Testis (tissue), 5 donors: ENCODE measurements around the gene MECR. TPM values are rescaled to one million over a fixed set of nuclear protein-coding genes. Genes with fewer than 3 reads are reported as not detected.
A peak's percentile ranks its signal among the peaks of the same experiment; 100 is the strongest.

ENCODE experiments used
- DNase-seq: peaks from one replicate; pipeline ENCODE4 v3.0.0-alpha.2; 2019
- H3K27ac ChIP-seq, 2 donors: fragments of 200-600 bp; sonication (generic); one replicate each; pipeline ENCODE4 v1.5.1; 2019
- H3K27me3 ChIP-seq: fragments of 200-600 bp; sonication (generic); one replicate; pipeline ENCODE4 v1.5.1; 2019
- H3K36me3 ChIP-seq: fragments of 200-600 bp; sonication (generic); one replicate; pipeline ENCODE4 v1.5.1; 2017; ENCODE audit warnings: low read depth; ENCODE audit errors: missing control alignments
- H3K4me1 ChIP-seq: fragments of 200-600 bp; sonication (generic); one replicate; pipeline ENCODE4 v1.5.1; 2019
- H3K4me3 ChIP-seq, 2 donors: fragments of 200-600 bp; sonication (generic); one replicate each; pipeline ENCODE4 v1.5.1; 2017 to 2019
- H3K9me3 ChIP-seq: fragments of 200-600 bp; sonication (generic); one replicate; pipeline ENCODE4 v1.5.1; 2017
- POLR2A ChIP-seq: fragments of 450-650 bp; IDR thresholded peaks from one replicate; pipeline ENCODE4 v1.6.1; 2017; ENCODE audit warnings: antibody characterized with exemption, mild to moderate bottlenecking, moderate library complexity
- WGBS, 2 donors: methylation state at CpG; one replicate each; pipeline ENCODE4 v1.1.5; 2018; 5-methylcytosine and 5-hydroxymethylcytosine counted together
- intact Hi-C: fragments of 100-400 bp; cut with DNase I; formaldehyde crosslinking; loops from one replicate; pipeline ENCODE4 v1.15.1; 2023; ENCODE audit warnings: low total_unique reads
- long read RNA-seq, 2 donors: transcript quantifications; one replicate each; lab custom pipeline, GENCODE V29; 2026
- polyA plus RNA-seq: library from polyadenylated mRNA; stranded (reverse); fragments of 350-450 nt; fragmentation: Illumina TruSeq; extraction: RNeasy Lipid Tissue Mini Kit (QIAGEN cat#74804); gene quantifications from one replicate; pipeline ENCODE4 v1.2.3, GENCODE V29; 2014; ENCODE audit warnings: low read depth, low replicate concordance; ENCODE audit not compliant: insufficient read depth
- total RNA-seq, 2 donors: library from RNA; depleted of rRNA; stranded (reverse); fragments of >200 nt; gene quantifications; one replicate each; pipeline ENCODE4 v1.2.3, GENCODE V29; 2016
- TF ChIP-seq, protein P1 (sequence below), 3 experiments: fragments of 450-650 bp in 2 of 3; fragments of 200-600 bp in 1 of 3; sonication (generic) in 1 of 3; IDR thresholded peaks; one replicate each; pipeline ENCODE4 v1.5.1; 2016 to 2019; ENCODE audit warnings: antibody characterized with exemption in 3 of 3, mild to moderate bottlenecking in 2 of 3, moderate library complexity in 1 of 3

MECR gene
- 10 to 100 TPM; 37.3 to 38.9 TPM for total RNA-seq
- 33.7 TPM for polyA plus RNA-seq
- long read RNA-seq, donor 1, partial matches to known transcripts, result 0 of 7 reads
- long read RNA-seq, donor 1, other reads (novel, unspliced or antisense), result 0 of 7 reads
- long read RNA-seq, donor 2, transcript MECR-201 (10 exons, 1,353 nt), result major isoform, 5 of 6 reads
- long read RNA-seq, donor 2, partial matches to known transcripts, result 0 of 6 reads
- long read RNA-seq, donor 2, other reads (novel, unspliced or antisense), result 0 of 6 reads

GRCh38 chr1:29230553-29231378 is at the start of gene MECR:
Gene MECR (minus strand): TSS chr1:29230934. CDS start chr1:29230906, 28 bp downstream.
- Histone ChIP-seq H3K36me3 (no peaks in the 10 kb centered on the region), H3K4me3 (peak within 1 kb of the TSS; percentile 79 to 83), H3K27me3 (no peaks in the 10 kb centered on the region), H3K27ac (peak within 1 kb of the TSS; percentile 9 to 80), H3K4me1 (peaks cover 13% of the 10 kb centered on the region), H3K9me3 (no peaks in the 10 kb centered on the region)
- 2% methylated on average over 15 to 46 of the region's 52 CpGs for WGBS, 2 donors
- TF ChIP-seq, protein P1, sequence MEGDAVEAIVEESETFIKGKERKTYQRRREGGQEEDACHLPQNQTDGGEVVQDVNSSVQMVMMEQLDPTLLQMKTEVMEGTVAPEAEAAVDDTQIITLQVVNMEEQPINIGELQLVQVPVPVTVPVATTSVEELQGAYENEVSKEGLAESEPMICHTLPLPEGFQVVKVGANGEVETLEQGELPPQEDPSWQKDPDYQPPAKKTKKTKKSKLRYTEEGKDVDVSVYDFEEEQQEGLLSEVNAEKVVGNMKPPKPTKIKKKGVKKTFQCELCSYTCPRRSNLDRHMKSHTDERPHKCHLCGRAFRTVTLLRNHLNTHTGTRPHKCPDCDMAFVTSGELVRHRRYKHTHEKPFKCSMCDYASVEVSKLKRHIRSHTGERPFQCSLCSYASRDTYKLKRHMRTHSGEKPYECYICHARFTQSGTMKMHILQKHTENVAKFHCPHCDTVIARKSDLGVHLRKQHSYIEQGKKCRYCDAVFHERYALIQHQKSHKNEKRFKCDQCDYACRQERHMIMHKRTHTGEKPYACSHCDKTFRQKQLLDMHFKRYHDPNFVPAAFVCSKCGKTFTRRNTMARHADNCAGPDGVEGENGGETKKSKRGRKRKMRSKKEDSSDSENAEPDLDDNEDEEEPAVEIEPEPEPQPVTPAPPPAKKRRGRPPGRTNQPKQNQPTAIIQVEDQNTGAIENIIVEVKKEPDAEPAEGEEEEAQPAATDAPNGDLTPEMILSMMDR (IDR thresholded peaks at IDR 0.05), result peak in 1 of 3 experiments; percentile 23
- no peak for TF ChIP-seq POLR2A
- intact Hi-C loops, result no loop called here
- peak; percentile 95 for DNase-seq

- Histone ChIP-seq H3K4me1 (peaks cover under 1% of the 10 kb centered on the region), H3K9me3 (no peaks in the 10 kb centered on the region), H3K36me3 (no peaks in the 10 kb centered on the region), H3K4me3 (no peak overlapping the region), H3K27me3 (no peaks in the 10 kb centered on the region), H3K27ac (no peak overlapping the region)
- WGBS, 2 donors, result 81 to 92% methylated on average over 9 to 11 of the region's 11 CpGs
- intact Hi-C loops, result no loop called here
- TF ChIP-seq POLR2A, result no peak
- TF ChIP-seq, protein P1 (IDR thresholded peaks at IDR 0.05), result no peak
- DNase-seq, result no peak
These were observed 49.2 kb upstream of the MECR start for GRCh38 chr1:29279951-29280391.

GRCh38 chr1:29279406-29279805 is 48.7 kb upstream of the MECR start:
- intact Hi-C loops, result no loop called here
- DNase-seq, result no peak
- Histone ChIP-seq H3K27me3 (no peaks in the 10 kb centered on the region), H3K4me1 (no peaks in the 10 kb centered on the region), H3K36me3 (no peaks in the 10 kb centered on the region), H3K4me3 (no peak overlapping the region), H3K27ac (no peak overlapping the region), H3K9me3 (no peaks in the 10 kb centered on the region)
- TF ChIP-seq, protein P1 (IDR thresholded peaks at IDR 0.05), result no peak
- TF ChIP-seq POLR2A, result no peak
- 97% methylated on average over 6 to 13 of the region's 13 CpGs for WGBS, 2 donors

DNA sequence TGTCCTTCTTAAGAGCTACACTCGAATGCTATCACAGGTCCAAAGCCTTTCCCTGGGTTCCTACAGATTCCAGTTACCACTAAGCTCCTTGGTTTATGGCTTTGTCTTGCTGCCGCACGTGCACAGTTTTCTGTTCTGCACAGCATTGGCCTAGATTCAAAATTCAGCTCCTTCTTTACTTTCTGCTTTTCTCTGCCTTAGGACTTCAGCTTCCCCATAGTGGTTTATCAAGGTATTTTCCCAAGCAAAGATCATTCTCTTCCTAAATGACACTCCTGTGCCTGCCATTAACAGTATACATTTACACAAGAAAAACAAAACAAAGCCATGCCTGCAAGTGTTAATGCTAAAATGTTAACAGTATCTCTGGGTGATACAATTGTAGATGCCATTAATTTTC is 47.4 kb upstream of the MECR start:
- H3K9me3 ChIP-seq, result no peaks in the 10 kb centered on the region
- H3K27ac ChIP-seq, result no peak overlapping the region
- WGBS, 2 donors, result 55 to 80% methylated on average over 3 of the region's 3 CpGs
- TF ChIP-seq POLR2A, result no peak
- TF ChIP-seq, protein P1 (IDR thresholded peaks at IDR 0.05), result no peak
- no peaks in the 10 kb centered on the region for H3K27me3 ChIP-seq
- intact Hi-C loops, result no loop called here
- no peaks in the 10 kb centered on the region for H3K36me3 ChIP-seq
- H3K4me1 ChIP-seq, result no peaks in the 10 kb centered on the region
- DNase-seq, result no peak
- H3K4me3 ChIP-seq, result no peak overlapping the region
